Neural crest cell (in vitro differentiated cells): ENCODE measurements around the gene GID8. TPM values are rescaled to one million over a fixed set of nuclear protein-coding genes. Genes with fewer than 3 reads are reported as not detected.

ENCODE experiments used
- DNase-seq: peaks from one replicate; pipeline ENCODE4 v3.0.0; 2021; ENCODE audit warnings: low read depth, mixed read lengths, low spot score
- H3K27ac Mint-ChIP-seq: one replicate; pipeline ENCODE4 v1.8.0; 2021; ENCODE audit warnings: mild to moderate bottlenecking, mixed read lengths; ENCODE audit not compliant: unreplicated experiment
- H3K27me3 Mint-ChIP-seq: 2 replicates; pipeline ENCODE4 v1.8.0; 2021; ENCODE audit warnings: low read depth, mild to moderate bottlenecking, mixed read lengths
- H3K36me3 Mint-ChIP-seq: 2 replicates; pipeline ENCODE4 v1.8.0; 2021; ENCODE audit warnings: low read depth, mild to moderate bottlenecking, mixed read lengths
- H3K4me1 Mint-ChIP-seq: 2 replicates; pipeline ENCODE4 v1.8.0; 2021; ENCODE audit warnings: mixed read lengths
- H3K4me3 Mint-ChIP-seq: one replicate; pipeline ENCODE4 v1.8.0; 2021; ENCODE audit warnings: mild to moderate bottlenecking, mixed read lengths
- H3K9me3 Mint-ChIP-seq: 2 replicates; pipeline ENCODE4 v1.8.0; 2021; ENCODE audit warnings: mixed read lengths
- CTCF ChIP-seq: fragments of 200-600 bp; sonication (generic); conservative IDR thresholded peaks from 2 replicates; pipeline ENCODE4 v1.5.0; 2021; ENCODE audit warnings: antibody characterized with exemption, mild to moderate bottlenecking
- total RNA-seq: library from RNA; stranded (reverse); gene quantifications from 2 replicates; pipeline ENCODE4 v1.2.1, GENCODE V29; 2021

The GID8 gene
- total RNA-seq, 1 donor from 2014 or later: 62.3 TPM

GRCh38 chr20:62951896-62952372, 14.0 kb downstream of the GID8 start:
- peaks cover 23% of the 10 kb centered on the region for H3K36me3 Mint-ChIP-seq
- DNase-seq: no peak
- TF ChIP-seq CTCF: no peak
- peaks cover 17% of the 10 kb centered on the region for H3K4me1 Mint-ChIP-seq
- no peaks in the 10 kb centered on the region for H3K9me3 Mint-ChIP-seq
- no peak overlapping the region for H3K4me3 Mint-ChIP-seq
- H3K27me3 Mint-ChIP-seq: no peaks in the 10 kb centered on the region
- no peak overlapping the region for H3K27ac Mint-ChIP-seq

- Mint-ChIP-seq H3K4me1 (peaks cover 17% of the 10 kb centered on the region), H3K27ac (no peak within 1 kb of the TSS), H3K36me3 (peaks cover 18% of the 10 kb centered on the region), H3K4me3 (no peak within 1 kb of the TSS), H3K27me3 (no peaks in the 10 kb centered on the region), H3K9me3 (no peaks in the 10 kb centered on the region)
- TF ChIP-seq CTCF: no peak
- no peak for DNase-seq
Observed at GRCh38 chr20:62952373-62952967, 14.5 kb downstream of the GID8 start, which contains the start of gene SLC17A9. Gene SLC17A9 (plus strand): TSS chr20:62952709. CDS start chr20:62952831, 122 bp downstream.

GRCh38 chr20:62952968-62953838, 15.3 kb downstream of the GID8 start:
- peaks cover 13% of the 10 kb centered on the region for H3K36me3 Mint-ChIP-seq
- no peak for TF ChIP-seq CTCF
- peaks cover 17% of the 10 kb centered on the region for H3K4me1 Mint-ChIP-seq
- H3K27me3 Mint-ChIP-seq: no peaks in the 10 kb centered on the region
- no peak overlapping the region for H3K27ac Mint-ChIP-seq
- H3K4me3 Mint-ChIP-seq: no peak overlapping the region
- no peaks in the 10 kb centered on the region for H3K9me3 Mint-ChIP-seq
- no peak for DNase-seq

- peaks cover 17% of the 10 kb centered on the region for H3K4me1 Mint-ChIP-seq
- H3K36me3 Mint-ChIP-seq: peaks cover 5% of the 10 kb centered on the region
- peak overlapping the region; percentile 76 for H3K4me3 Mint-ChIP-seq
- no peak for TF ChIP-seq CTCF
- H3K27ac Mint-ChIP-seq: peak overlapping the region; percentile 57
- peak; percentile 45 for DNase-seq
- no peaks in the 10 kb centered on the region for H3K27me3 Mint-ChIP-seq
- H3K9me3 Mint-ChIP-seq: no peaks in the 10 kb centered on the region
Observed at GRCh38 chr20:62953839-62954703, 16.1 kb downstream of the GID8 start.
